DMS53 treated with DMSO at 0.1 percent for 48 hours (cell line): ENCODE results near the gene ANO3.

Experiments
- DNase-seq: peaks from one replicate; lab custom pipeline; 2025; ENCODE audit not compliant: unreplicated experiment; lab: John Stamatoyannopoulos, UW

Gene ANO3

GRCh38 chr11:26702406-26702805, 370.5 kb downstream of the ANO3 start:
- no peak for DNase-seq

DNA sequence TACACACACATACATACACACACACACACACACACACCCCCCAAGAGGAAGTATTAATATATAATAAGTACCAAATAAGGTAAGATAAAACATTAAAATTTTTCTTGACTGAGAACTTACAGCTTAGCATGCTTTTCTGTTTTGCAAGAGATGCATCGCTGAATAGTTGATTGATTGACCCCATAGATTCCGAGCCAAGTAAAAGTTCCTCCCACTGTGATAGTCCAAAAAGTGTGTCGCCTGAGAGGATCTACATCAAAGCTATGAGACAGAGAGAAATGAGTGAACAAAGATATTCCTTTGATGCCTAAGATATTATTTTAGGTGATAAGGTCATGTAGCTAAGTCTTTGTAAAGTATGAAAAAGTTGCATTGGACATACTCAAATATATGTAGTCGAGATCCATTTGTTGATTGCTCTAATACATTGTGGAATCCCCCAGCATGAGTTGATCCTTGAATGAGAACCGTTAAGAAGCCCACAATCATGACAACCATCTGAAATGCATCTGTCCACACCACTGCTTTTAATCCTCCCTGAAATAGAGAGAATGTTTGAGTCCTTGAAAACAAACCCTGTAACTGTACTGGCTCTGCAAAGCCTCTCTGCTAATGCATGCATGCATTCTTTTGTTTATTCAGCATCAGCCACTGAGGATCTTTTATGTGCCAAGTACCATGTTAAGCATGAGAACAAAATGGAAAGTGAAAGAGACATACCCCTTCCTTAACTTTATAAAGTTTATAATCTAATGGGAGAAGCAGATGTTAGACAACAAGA, 371.7 kb downstream of the ANO3 start:
- no peak for DNase-seq

- DNase-seq: no peak
Measured at GRCh38 chr11:26704249-26704648, 372.3 kb downstream of the ANO3 start.

- DNase-seq: no peak
Measured at GRCh38 chr11:26706181-26706580, 374.3 kb downstream of the ANO3 start.

- DNase-seq: no peak
Measured at GRCh38 chr11:26708736-26709456, 377.0 kb downstream of the ANO3 start.

DNA sequence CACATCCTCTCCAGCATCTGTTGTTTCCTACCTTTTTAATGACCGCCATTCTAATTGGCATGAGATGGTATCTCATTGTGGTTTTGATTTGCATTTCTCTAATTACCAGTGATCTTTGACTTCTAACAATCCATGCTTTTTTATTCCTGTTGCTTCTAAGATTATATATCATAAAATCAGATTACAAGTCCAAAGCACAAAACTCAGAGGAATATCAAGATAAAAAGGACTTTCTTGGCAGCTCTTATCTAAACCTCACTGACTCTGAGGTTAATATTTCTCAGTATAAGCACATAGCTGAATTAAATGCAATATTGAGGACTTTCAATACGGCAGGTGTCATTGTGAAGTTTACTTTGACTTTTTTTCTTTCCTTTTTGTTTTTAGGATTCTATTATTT, 378.6 kb downstream of the ANO3 start:
- no peak for DNase-seq

DNA sequence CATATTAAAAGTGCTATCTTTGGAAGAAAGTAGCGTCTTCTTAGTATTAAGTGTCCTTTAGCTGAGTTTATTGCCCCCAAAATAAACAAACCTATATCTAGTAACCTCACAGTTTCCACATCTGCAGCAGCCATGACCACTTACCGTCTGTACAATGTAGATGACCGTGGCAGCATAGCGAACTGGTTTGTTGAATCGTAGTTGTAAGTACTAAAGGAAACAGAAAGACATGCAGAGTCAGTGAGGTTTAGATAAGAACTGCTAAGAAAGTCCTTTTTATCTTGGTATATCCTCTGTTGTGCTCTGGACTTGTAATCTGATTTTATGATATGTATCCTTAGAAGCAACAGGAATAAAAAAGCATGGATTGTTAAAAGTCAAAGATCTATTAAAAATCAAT, 380.6 kb downstream of the ANO3 start:
- no peak for DNase-seq
